ENCODE measurements around the gene FAM50B.
A peak's percentile ranks its signal among the peaks of the same experiment; 100 is the strongest.

Gene FAM50B

GRCh38 chr6:3898265-3898994, 49.3 kb downstream of the FAM50B start:
- DNase-seq, result no peak

- no peak for DNase-seq
These were observed 49.9 kb downstream of the FAM50B start for GRCh38 chr6:3899061-3899460.

- peak; percentile 5 for DNase-seq
These were observed 50.8 kb downstream of the FAM50B start for GRCh38 chr6:3899970-3900439.

Data from DMS153 (cell line).